SH-SY5Y (cell line): ENCODE results near the gene RAB40B.

Experiments used
- GATA2 ChIP-seq: IDR thresholded peaks from 2 replicates; pipeline ENCODE4 v1.6.1; 2011; ENCODE audit warnings: mild to moderate bottlenecking, low read depth, low read length
- GATA3 ChIP-seq: IDR thresholded peaks from 2 replicates; pipeline ENCODE4 v1.6.1; 2011; ENCODE audit warnings: low read depth, mild to moderate bottlenecking, low read length, moderate library complexity

DNA sequence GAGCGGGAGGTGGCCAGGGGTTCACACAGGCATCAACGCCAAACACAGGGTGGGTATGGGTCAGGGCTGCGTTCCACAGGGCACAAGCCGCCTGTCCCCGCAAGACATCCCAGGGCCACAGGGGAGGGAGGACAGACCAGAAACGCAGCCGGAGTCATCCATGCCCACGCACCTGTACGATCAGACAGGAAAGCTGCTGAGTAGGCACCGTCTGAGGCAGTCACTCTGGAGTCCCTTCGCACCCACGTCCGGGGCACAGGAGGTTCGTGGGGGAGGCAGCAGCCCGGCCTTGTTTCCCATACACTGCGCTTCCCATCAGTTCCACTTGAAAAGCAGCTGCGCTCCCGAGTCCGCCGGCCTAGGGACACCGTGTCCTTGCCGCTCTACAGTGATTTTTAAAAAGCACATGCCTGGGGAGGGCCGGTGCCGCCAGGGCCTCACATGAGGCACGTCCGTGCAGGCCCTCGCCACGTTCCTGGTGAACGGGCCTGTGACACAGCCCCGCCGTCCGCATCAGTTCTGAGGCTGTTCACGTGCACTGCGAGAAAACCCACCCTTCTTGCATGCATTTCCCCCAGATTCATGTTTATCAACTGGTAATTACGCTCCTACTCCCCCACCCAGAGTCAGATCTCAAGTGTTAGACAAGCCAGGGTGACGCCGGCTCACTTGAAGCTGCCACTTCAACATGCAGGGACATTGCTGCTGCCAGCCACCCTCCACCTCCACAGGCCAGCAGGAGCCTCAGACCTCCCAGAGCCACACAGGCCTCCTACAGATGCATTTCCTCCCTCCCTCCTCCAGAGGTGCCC is 85.0 kb downstream of the RAB40B start:
- TF ChIP-seq GATA3: no peak
- TF ChIP-seq GATA2: no peak
